H9 (cell line): ENCODE data around the gene ARHGAP26. TPM values are rescaled to one million over a fixed set of nuclear protein-coding genes. Genes with fewer than 3 reads are reported as not detected.

Experiments used
- DNase-seq: peaks from one replicate; pipeline ENCODE4 v3.0.0-alpha.2; 2017
- H2AFZ ChIP-seq: one replicate; pipeline ENCODE4 v1.6.1; 2013; ENCODE audit warnings: mild to moderate bottlenecking, low read length, control low read depth, moderate library complexity
- H2AK5ac ChIP-seq: 2 replicates; pipeline ENCODE4 v1.6.1; 2013; ENCODE audit warnings: low read length, control low read depth, mixed read lengths; ENCODE audit not compliant: insufficient read length
- H2BK120ac ChIP-seq: one replicate; pipeline ENCODE4 v1.6.1; 2013; ENCODE audit warnings: low read depth, mild to moderate bottlenecking, low read length, control low read depth, inconsistent platforms; ENCODE audit not compliant: poor library complexity, severe bottlenecking
- H2BK12ac ChIP-seq: 2 replicates; pipeline ENCODE4 v1.6.1; 2013; ENCODE audit warnings: low read length, control low read depth, mixed read lengths, low read depth; ENCODE audit not compliant: insufficient read length
- H2BK15ac ChIP-seq: 2 replicates; pipeline ENCODE4 v1.6.1; 2013; ENCODE audit warnings: low read depth, low read length, control low read depth
- H2BK20ac ChIP-seq: one replicate; pipeline ENCODE4 v1.6.1; 2013; ENCODE audit warnings: low read depth, mild to moderate bottlenecking, low read length, control low read depth, inconsistent platforms; ENCODE audit not compliant: poor library complexity, severe bottlenecking
- H2BK5ac ChIP-seq: 2 replicates; pipeline ENCODE4 v1.6.1; 2013; ENCODE audit warnings: low read length, control low read depth, mixed read lengths; ENCODE audit not compliant: insufficient read length
- H3K14ac ChIP-seq: 2 replicates; pipeline ENCODE4 v1.6.1; 2013; ENCODE audit warnings: low read length, control low read depth; ENCODE audit not compliant: insufficient read depth
- H3K18ac ChIP-seq: 2 replicates; pipeline ENCODE4 v1.6.1; 2013; ENCODE audit warnings: low read depth, mild to moderate bottlenecking, mixed read lengths, low read length, control low read depth; ENCODE audit not compliant: insufficient read length
- H3K23ac ChIP-seq: 2 replicates; pipeline ENCODE4 v1.6.1; 2013; ENCODE audit warnings: low read length, control low read depth, mixed read lengths, low read depth; ENCODE audit not compliant: insufficient read length
- H3K23me2 ChIP-seq: 2 replicates; pipeline ENCODE4 v1.6.1; 2013; ENCODE audit warnings: low read depth, mild to moderate bottlenecking, mixed read lengths, low read length, control low read depth; ENCODE audit not compliant: insufficient read length, poor library complexity, severe bottlenecking
- H3K27ac ChIP-seq: 2 replicates; pipeline ENCODE4 v1.5.1; 2013; ENCODE audit warnings: low read length, control low read depth, mixed read lengths, low read depth; ENCODE audit not compliant: insufficient read length
- H3K27me3 ChIP-seq: 2 replicates; pipeline ENCODE4 v1.6.1; 2013; ENCODE audit warnings: low read length, control low read depth, inconsistent platforms; ENCODE audit not compliant: insufficient read depth
- H3K4ac ChIP-seq: 2 replicates; pipeline ENCODE4 v1.6.1; 2013; ENCODE audit warnings: low read depth, mild to moderate bottlenecking, control low read depth, inconsistent platforms, low read length, moderate library complexity
- H3K4me1 ChIP-seq: 2 replicates; pipeline ENCODE4 v1.6.1; 2013; ENCODE audit warnings: low read length, control low read depth, inconsistent platforms; ENCODE audit not compliant: insufficient read depth
- H3K4me2 ChIP-seq: 2 replicates; pipeline ENCODE4 v1.6.1; 2013; ENCODE audit warnings: low read length, control low read depth, mixed read lengths; ENCODE audit not compliant: insufficient read length, insufficient read depth
- H3K56ac ChIP-seq: 2 replicates; pipeline ENCODE4 v1.6.1; 2013; ENCODE audit warnings: low read depth, mild to moderate bottlenecking, mixed read lengths, low read length, control low read depth; ENCODE audit not compliant: insufficient read length
- H3K79me1 ChIP-seq: 2 replicates; pipeline ENCODE4 v1.6.1; 2013; ENCODE audit warnings: low read depth, mild to moderate bottlenecking, moderate library complexity, low read length, control low read depth, inconsistent platforms; ENCODE audit not compliant: insufficient read depth, poor library complexity, severe bottlenecking
- H3K79me2 ChIP-seq: 2 replicates; pipeline ENCODE4 v1.6.1; 2013; ENCODE audit warnings: low read length, control low read depth, inconsistent platforms; ENCODE audit not compliant: insufficient read depth
- H3K9ac ChIP-seq: 2 replicates; pipeline ENCODE4 v1.6.1; 2013; ENCODE audit warnings: low read length, control low read depth, mixed read lengths; ENCODE audit not compliant: insufficient read length; ENCODE audit errors: extremely low read depth
- H3K9me3 ChIP-seq: one replicate; pipeline ENCODE4 v1.6.1; 2013; ENCODE audit warnings: low read depth, low read length, inconsistent platforms; ENCODE audit not compliant: control insufficient read depth
- H3T11ph ChIP-seq: one replicate; pipeline ENCODE4 v1.6.1; 2013; ENCODE audit warnings: mild to moderate bottlenecking, low read length, control low read depth, inconsistent platforms
- H4K20me1 ChIP-seq: one replicate; pipeline ENCODE4 v1.6.1; 2013; ENCODE audit not compliant: control insufficient read depth, insufficient read length, insufficient read depth
- H4K5ac ChIP-seq: 2 replicates; pipeline ENCODE4 v1.6.1; 2013; ENCODE audit warnings: low read depth, mild to moderate bottlenecking, mixed read lengths, low read length, control low read depth; ENCODE audit not compliant: insufficient read length
- H4K8ac ChIP-seq: replicated peaks from 2 replicates; pipeline ENCODE4 v1.6.1; 2013; ENCODE audit warnings: low read length, control low read depth, mixed read lengths, low read depth; ENCODE audit not compliant: insufficient read length
- H4K91ac ChIP-seq: 2 replicates; pipeline ENCODE4 v1.6.1; 2013; ENCODE audit warnings: low read depth, mild to moderate bottlenecking, moderate library complexity, mixed read lengths, low read length, control low read depth; ENCODE audit not compliant: insufficient read length
- H3K27ac Mint-ChIP-seq, 3 experiments: 2 replicates in 2 of 3; 3 replicates in 1 of 3; pipeline ENCODE4 v1.8.0; 2020 to 2021; ENCODE audit warnings: mixed read lengths in 3 of 3, mild to moderate bottlenecking in 1 of 3, moderate library complexity in 1 of 3
- H3K27me3 Mint-ChIP-seq: 2 replicates; pipeline ENCODE4 v1.8.0; 2021; ENCODE audit warnings: low read depth, mild to moderate bottlenecking, moderate library complexity, mixed read lengths
- H3K36me3 Mint-ChIP-seq, 3 experiments: 2 replicates in 2 of 3; 3 replicates in 1 of 3; pipeline ENCODE4 v1.8.0; 2020 to 2021; ENCODE audit warnings: low read depth in 3 of 3, mixed read lengths in 3 of 3; ENCODE audit not compliant: insufficient read depth in 1 of 3
- H3K4me1 Mint-ChIP-seq, 2 experiments: 2 replicates each; pipeline ENCODE4 v1.8.0; 2020; ENCODE audit warnings: mixed read lengths in 2 of 2
- H3K4me3 Mint-ChIP-seq, 2 experiments: 2 replicates in 1 of 2; 3 replicates in 1 of 2; pipeline ENCODE4 v1.8.0; 2020 to 2021; ENCODE audit warnings: mild to moderate bottlenecking in 2 of 2, mixed read lengths in 2 of 2, moderate library complexity in 1 of 2
- H3K9me3 Mint-ChIP-seq, 2 experiments: 2 replicates in 1 of 2; 3 replicates in 1 of 2; pipeline ENCODE4 v1.8.0; 2020; ENCODE audit warnings: mild to moderate bottlenecking in 2 of 2, mixed read lengths in 2 of 2, moderate library complexity in 1 of 2
- CTCF ChIP-seq: fragments of 200-600 bp; sonication (generic); conservative IDR thresholded peaks from 3 replicates; pipeline ENCODE4 v1.8.0; 2021; ENCODE audit warnings: antibody characterized with exemption, mild to moderate bottlenecking
- WGBS: extraction: QIAGEN DNeasy Blood & Tissue Kit; methylation state at CpG from one replicate; pipeline ENCODE4 v1.1.7; 2013; ENCODE audit warnings: missing lambda C conversion rate, low lambda C conversion rate, mixed read lengths; ENCODE audit not compliant: insufficient read length; ENCODE audit errors: extremely low coverage; 5-methylcytosine and 5-hydroxymethylcytosine counted together
- total RNA-seq: library from RNA; stranded (reverse); gene quantifications from 2 replicates; pipeline ENCODE4 v1.2.1, GENCODE V29; 2021

The ARHGAP26 gene
- total RNA-seq, 1 experiment from 2014 or later, result 13.8 TPM

DNA sequence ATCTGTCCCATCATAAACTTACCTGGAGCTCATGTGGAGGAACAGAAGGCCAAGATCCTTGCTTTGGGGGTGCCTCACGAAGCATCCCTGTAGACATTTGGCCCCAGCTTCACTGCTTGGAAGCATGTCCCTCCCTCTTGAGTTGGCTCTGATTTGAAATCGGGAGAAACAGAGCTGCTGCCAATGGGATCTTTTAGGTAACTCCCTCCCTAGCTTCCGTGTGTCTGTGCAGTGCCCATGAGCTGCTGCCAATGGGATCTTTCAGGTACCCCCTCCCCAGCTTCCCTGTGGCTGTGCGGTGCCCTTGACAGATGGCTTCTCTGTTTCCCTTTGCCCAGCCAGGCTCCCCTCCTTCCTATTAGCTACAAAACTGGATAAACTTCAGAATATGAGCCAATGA lies 455.3 kb downstream of the ARHGAP26 start:
- Histone ChIP-seq H3K9me3 (no peaks in the 10 kb centered on the region), H3K27ac (no peak overlapping the region), H2BK12ac (no peak overlapping the region), H2BK5ac (no peak overlapping the region), H2BK120ac (no peak overlapping the region), H4K8ac (no peak overlapping the region), H3K14ac (no peak overlapping the region), H3K27me3 (no peaks in the 10 kb centered on the region), H2AK5ac (no peak overlapping the region), H3K18ac (no peak overlapping the region), H4K20me1 (no peaks in the 10 kb centered on the region), H3K79me2 (no peaks in the 10 kb centered on the region), H4K5ac (no peak overlapping the region), H2AFZ (no peak overlapping the region), H2BK20ac (no peak overlapping the region), H3K79me1 (no peaks in the 10 kb centered on the region), H3K23me2 (no peaks in the 10 kb centered on the region), H3K4me1 (no peaks in the 10 kb centered on the region), H3K4ac (no peak overlapping the region), H3K56ac (no peak overlapping the region), H3K4me2 (no peak overlapping the region), H3T11ph (no peak overlapping the region), H3K9ac (no peak overlapping the region), H2BK15ac (no peak overlapping the region), H3K23ac (no peak overlapping the region), H4K91ac (no peak overlapping the region)
- peak overlapping the region in 2 of 3 experiments; percentile 59 to 68; a peak in 2 of 7 replicates for H3K27ac Mint-ChIP-seq
- no peak for TF ChIP-seq CTCF
- peaks cover 15 to 17% of the 10 kb centered on the region in 2 experiments for H3K4me1 Mint-ChIP-seq
- no peak overlapping the region for H3K4me3 Mint-ChIP-seq
- H3K27me3 Mint-ChIP-seq, result no peaks in the 10 kb centered on the region
- no peak for DNase-seq
- no peaks in the 10 kb centered on the region for H3K9me3 Mint-ChIP-seq
- WGBS, result no CpG with 5 or more reads among the region's 4 CpGs
- H3K36me3 Mint-ChIP-seq, result peaks cover 0 to 3% (median 2%) of the 10 kb centered on the region in 3 experiments; a peak in 3 of 7 replicates
